A673 (cell line): Measurements from ENCODE around the gene HMOX1. TPM values are rescaled to one million over a fixed set of nuclear protein-coding genes. Genes with fewer than 3 reads are reported as not detected.

ENCODE experiments used
- BruUV-seq: library from RNA; stranded (reverse); fragments of 400-500 nt; replicated peaks from 2 replicates; lab custom pipeline; 2021; lab: Mats Ljungman, UMichigan
- CTCF ChIA-PET: fragments of 300-600 bp; sonication (Branson Sonifier 250); formaldehyde crosslinking; loops from one replicate; lab custom pipeline; 2022; ENCODE audit warnings: antibody characterized with exemption; lab: Charles Lee
- POLR2A ChIA-PET: fragments of 300-600 bp; sonication (Branson Sonifier 250); formaldehyde crosslinking; loops from one replicate; lab custom pipeline; 2022; ENCODE audit warnings: antibody characterized with exemption; ENCODE audit not compliant: low non-redundant PET; lab: Charles Lee
- DNase-seq: peaks from one replicate; pipeline ENCODE4 v3.0.0-alpha.2; 2015; ENCODE audit warnings: low spot score
- H3K27ac ChIP-seq: fragments of 200-600 bp; sonication (generic); 2 replicates; pipeline ENCODE4 v1.5.1; 2016; ENCODE audit warnings: mixed run types, low read depth, mild to moderate bottlenecking, mixed read lengths, antibody characterized with exemption, low read length; ENCODE audit not compliant: poor library complexity, severe bottlenecking
- H3K27me3 ChIP-seq: fragments of 200-600 bp; sonication (generic); replicated peaks from 2 replicates; pipeline ENCODE4 v1.6.1; 2017; ENCODE audit warnings: mixed run types, low read depth, mild to moderate bottlenecking, mixed read lengths, antibody characterized with exemption, low read length; ENCODE audit not compliant: insufficient read depth, poor library complexity
- H3K36me3 ChIP-seq: fragments of 200-600 bp; sonication (generic); 2 replicates; pipeline ENCODE4 v1.6.1; 2016; ENCODE audit warnings: mixed run types, mild to moderate bottlenecking, mixed read lengths, antibody characterized with exemption, low read length; ENCODE audit not compliant: insufficient read depth, poor library complexity, severe bottlenecking
- H3K4me1 ChIP-seq: fragments of 200-600 bp; sonication (generic); 2 replicates; pipeline ENCODE4 v1.6.1; 2017; ENCODE audit warnings: mixed run types, mild to moderate bottlenecking, mixed read lengths, antibody characterized with exemption, low read length; ENCODE audit not compliant: insufficient read depth, poor library complexity, severe bottlenecking
- H3K4me3 ChIP-seq: fragments of 200-600 bp; sonication (generic); 2 replicates; pipeline ENCODE4 v1.5.1; 2016; ENCODE audit warnings: low read depth, mixed run types, mild to moderate bottlenecking, mixed read lengths, low read length; ENCODE audit not compliant: poor library complexity, severe bottlenecking
- H3K9me3 ChIP-seq: fragments of 200-600 bp; sonication (generic); 2 replicates; pipeline ENCODE4 v1.6.1; 2016; ENCODE audit warnings: mixed run types, low read depth, mild to moderate bottlenecking, mixed read lengths, antibody characterized with exemption, low read length; ENCODE audit not compliant: poor library complexity, severe bottlenecking
- EZH2 ChIP-seq: fragments of 200-600 bp; sonication (generic); IDR thresholded peaks from 2 replicates; pipeline ENCODE4 v1.6.1; 2017; ENCODE audit warnings: borderline replicate concordance, low read depth, mild to moderate bottlenecking, mixed read lengths, antibody characterized with exemption, low read length; ENCODE audit not compliant: poor library complexity, severe bottlenecking
- intact Hi-C: fragments of 100-400 bp; cut with micrococcal nuclease; formaldehyde crosslinking; loops from one replicate; pipeline ENCODE4 v1.10.0; 2022; ENCODE audit not compliant: unreplicated experiment
- total RNA-seq: library from RNA; stranded (reverse); gene quantifications from 2 replicates; pipeline ENCODE4 v1.2.3, GENCODE V29; 2021
- TF ChIP-seq, protein P1 (sequence below): fragments of 300-800, 200-600 bp; sonication (generic); conservative IDR thresholded peaks from 2 replicates; pipeline ENCODE4 v1.5.1; 2017; ENCODE audit warnings: low read depth, mild to moderate bottlenecking, antibody characterized with exemption, low read length, moderate library complexity, mixed read lengths

The HMOX1 gene
- total RNA-seq, 1 experiment from 2014 or later: 2.5 TPM

DNA sequence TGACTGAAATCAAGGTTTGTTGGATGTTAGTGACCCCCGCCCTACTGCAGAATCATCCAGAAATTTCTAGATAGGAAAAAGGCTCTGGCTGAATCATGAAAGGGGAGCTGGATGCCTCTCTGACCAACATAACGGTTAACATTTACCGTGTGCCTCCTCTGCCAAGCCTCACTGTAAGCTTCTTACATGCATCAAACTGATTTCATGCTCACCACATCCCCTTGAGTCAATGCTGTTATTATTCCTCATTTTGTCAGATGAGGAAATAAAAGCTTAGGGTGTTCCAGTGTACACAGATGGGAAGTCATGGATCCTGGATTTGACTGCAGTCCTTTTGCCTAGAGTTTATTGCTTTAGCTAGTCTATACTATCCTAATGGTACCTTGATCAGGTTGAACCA lies 5.9 kb upstream of the HMOX1 start:
- Histone ChIP-seq H3K27me3 (no peaks in the 10 kb centered on the region), H3K27ac (no peak overlapping the region), H3K9me3 (no peaks in the 10 kb centered on the region), H3K36me3 (no peaks in the 10 kb centered on the region), H3K4me3 (no peak overlapping the region), H3K4me1 (peaks cover 19% of the 10 kb centered on the region)
- POLR2A ChIA-PET: interaction anchor here (0.6 kb wide), 1 partner anchor 717 kb away, joined by 8 read pairs; no protein-coding TSS in a partner anchor
- DNase-seq: no peak
- intact Hi-C loops: no loop called here
- no TSS peak for BruUV-seq
- CTCF ChIA-PET: no interaction called here
- TF ChIP-seq, protein P1, sequence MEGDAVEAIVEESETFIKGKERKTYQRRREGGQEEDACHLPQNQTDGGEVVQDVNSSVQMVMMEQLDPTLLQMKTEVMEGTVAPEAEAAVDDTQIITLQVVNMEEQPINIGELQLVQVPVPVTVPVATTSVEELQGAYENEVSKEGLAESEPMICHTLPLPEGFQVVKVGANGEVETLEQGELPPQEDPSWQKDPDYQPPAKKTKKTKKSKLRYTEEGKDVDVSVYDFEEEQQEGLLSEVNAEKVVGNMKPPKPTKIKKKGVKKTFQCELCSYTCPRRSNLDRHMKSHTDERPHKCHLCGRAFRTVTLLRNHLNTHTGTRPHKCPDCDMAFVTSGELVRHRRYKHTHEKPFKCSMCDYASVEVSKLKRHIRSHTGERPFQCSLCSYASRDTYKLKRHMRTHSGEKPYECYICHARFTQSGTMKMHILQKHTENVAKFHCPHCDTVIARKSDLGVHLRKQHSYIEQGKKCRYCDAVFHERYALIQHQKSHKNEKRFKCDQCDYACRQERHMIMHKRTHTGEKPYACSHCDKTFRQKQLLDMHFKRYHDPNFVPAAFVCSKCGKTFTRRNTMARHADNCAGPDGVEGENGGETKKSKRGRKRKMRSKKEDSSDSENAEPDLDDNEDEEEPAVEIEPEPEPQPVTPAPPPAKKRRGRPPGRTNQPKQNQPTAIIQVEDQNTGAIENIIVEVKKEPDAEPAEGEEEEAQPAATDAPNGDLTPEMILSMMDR: no peak
- TF ChIP-seq EZH2: no peak

DNA sequence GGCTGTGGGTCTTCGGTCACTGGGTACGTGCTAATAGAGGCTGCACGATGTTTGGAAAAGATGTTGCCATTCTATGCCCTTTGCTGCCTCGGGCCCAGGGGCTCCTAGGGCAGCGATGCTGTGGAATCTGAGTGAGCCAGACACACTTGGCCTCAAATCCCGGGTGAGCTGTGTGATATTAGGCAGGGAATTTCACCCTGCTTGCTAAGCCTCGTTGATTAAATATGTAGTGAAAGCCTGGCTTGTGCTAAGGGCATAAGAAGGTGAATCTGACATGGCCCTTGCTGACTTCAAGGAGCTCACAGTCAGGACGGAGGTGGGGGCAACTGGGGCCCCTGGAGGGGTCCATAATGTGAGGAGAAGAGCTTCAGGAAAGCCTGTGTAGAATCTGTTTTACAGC lies 5.4 kb upstream of the HMOX1 start:
- DNase-seq: no peak
- H3K4me1 ChIP-seq: peaks cover 19% of the 10 kb centered on the region
- POLR2A ChIA-PET: interaction anchor here (0.7 kb wide), 1 partner anchor 208 kb away, joined by 4 read pairs; no protein-coding TSS in a partner anchor
- no peaks in the 10 kb centered on the region for H3K36me3 ChIP-seq
- H3K27me3 ChIP-seq: no peaks in the 10 kb centered on the region
- H3K27ac ChIP-seq: no peak overlapping the region
- intact Hi-C loops: no loop called here
- no peaks in the 10 kb centered on the region for H3K9me3 ChIP-seq
- no TSS peak for BruUV-seq
- CTCF ChIA-PET: no interaction called here
- no peak overlapping the region for H3K4me3 ChIP-seq
- TF ChIP-seq EZH2: no peak
- TF ChIP-seq, protein P1: no peak

DNA sequence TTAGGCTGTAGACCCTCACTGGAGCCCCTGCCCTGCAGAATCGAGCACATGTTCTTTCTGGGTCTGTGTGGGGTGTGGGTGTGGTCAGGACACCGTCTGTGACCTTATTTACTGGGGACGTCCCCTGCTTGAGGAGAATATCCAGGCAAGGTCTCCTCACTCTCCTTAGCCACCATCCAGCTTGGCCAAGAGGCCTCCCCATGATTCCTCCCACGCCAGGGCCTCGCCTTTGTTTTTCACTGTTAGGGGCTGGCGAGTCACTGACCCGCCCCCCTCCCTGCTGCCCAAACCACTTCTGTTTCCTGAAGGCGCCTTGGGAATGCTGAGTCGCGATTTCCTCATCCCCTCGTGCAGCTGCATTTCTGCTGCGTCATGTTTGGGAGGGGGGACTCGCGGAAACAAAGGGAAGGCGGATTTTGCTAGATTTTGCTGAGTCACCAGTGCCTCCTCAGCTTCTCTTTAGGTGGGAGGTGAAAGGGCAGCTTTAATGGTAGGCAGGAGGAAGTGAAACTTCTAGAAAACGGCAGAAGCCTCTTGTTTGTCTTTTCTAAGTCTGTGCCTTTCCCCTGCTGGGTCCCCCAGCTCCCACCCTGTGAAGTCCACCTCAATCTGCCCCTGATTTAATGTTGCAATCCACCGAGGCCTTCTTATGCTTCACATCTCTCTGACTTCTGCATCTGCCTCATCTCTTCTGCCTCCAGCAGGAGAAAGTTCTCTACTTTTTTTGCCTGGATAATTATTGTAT lies 4.0 kb upstream of the HMOX1 start:
- no peaks in the 10 kb centered on the region for H3K36me3 ChIP-seq
- DNase-seq: peak; percentile 97
- BruUV-seq: no TSS peak
- CTCF ChIA-PET: no interaction called here
- POLR2A ChIA-PET: no interaction called here
- no peak for TF ChIP-seq EZH2
- peak overlapping the region; percentile 48 for H3K27ac ChIP-seq
- no peak overlapping the region for H3K4me3 ChIP-seq
- H3K9me3 ChIP-seq: no peaks in the 10 kb centered on the region
- no peaks in the 10 kb centered on the region for H3K27me3 ChIP-seq
- peaks cover 25% of the 10 kb centered on the region for H3K4me1 ChIP-seq
- intact Hi-C loops: no loop called here

DNA sequence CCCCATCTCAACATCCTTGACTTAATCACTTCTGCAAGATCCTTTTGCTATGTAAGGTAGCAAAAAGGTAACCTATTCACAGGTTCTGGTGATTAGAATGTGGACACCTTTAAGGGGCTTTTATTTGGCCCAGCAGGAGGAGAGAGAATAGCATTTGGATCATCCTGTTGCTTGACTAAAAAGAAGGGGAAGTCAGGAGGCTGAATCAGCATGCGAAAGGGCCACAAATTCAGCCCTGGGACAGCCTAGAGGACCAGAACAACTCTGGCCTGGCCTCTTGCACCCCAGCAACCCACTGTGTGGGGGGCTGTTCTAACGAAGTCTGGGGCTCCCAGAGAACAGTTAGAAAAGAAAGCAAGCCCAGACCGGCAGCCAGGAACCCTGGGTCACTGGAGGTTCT lies 3.2 kb upstream of the HMOX1 start:
- peak overlapping the region; percentile 48 for H3K27ac ChIP-seq
- no TSS peak for BruUV-seq
- CTCF ChIA-PET: no interaction called here

More for the DNA sequence above, 3.2 kb upstream of the HMOX1 start:
- no peak overlapping the region for H3K4me3 ChIP-seq
- H3K4me1 ChIP-seq: peaks cover 21% of the 10 kb centered on the region
- POLR2A ChIA-PET: no interaction called here
- no peak for TF ChIP-seq EZH2
- TF ChIP-seq, protein P1: no peak
- no peak for DNase-seq
- intact Hi-C loops: no loop called here
- no peaks in the 10 kb centered on the region for H3K36me3 ChIP-seq
- no peaks in the 10 kb centered on the region for H3K27me3 ChIP-seq
- no peaks in the 10 kb centered on the region for H3K9me3 ChIP-seq
